ENCODE measurements around the gene MAGEF1.

The MAGEF1 gene, protein sequence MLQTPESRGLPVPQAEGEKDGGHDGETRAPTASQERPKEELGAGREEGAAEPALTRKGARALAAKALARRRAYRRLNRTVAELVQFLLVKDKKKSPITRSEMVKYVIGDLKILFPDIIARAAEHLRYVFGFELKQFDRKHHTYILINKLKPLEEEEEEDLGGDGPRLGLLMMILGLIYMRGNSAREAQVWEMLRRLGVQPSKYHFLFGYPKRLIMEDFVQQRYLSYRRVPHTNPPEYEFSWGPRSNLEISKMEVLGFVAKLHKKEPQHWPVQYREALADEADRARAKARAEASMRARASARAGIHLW

DNA sequence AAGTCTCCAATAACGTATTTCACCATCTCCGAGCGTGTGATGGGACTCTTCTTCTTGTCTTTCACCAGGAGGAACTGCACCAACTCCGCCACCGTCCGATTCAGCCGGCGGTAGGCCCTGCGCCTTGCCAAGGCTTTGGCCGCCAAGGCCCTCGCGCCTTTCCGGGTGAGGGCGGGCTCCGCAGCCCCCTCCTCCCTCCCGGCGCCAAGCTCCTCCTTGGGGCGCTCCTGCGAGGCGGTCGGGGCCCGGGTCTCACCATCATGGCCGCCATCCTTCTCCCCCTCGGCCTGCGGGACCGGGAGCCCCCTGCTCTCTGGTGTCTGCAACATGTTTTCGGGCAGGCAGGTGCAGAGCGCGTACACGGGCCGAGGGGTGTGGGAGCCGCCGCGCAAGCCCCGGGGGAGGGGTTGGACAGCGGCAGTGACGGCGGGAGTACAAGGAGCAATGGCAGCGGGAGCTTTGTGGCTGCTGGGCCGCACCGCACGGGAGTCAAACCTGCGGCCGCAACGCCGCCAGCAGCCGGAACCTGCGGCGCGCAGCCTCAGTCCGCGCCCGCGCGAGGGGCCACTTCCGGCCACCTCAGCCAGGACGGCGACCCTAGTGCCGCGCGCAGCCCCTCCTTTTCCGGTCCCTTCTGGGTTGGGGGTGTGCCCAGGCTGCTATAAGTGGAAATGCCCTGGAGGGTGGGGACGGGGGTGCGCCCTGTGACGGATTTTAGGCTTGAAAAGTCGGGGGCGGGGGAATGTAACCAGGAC, at the start of gene MAGEF1:
Gene MAGEF1, minus strand, starts transcription at position 572 of the 755 bp plus-strand sequence. Its CDS starts 243 bp downstream, at position 329.
- DNase-seq, result peak; percentile 87

DNA sequence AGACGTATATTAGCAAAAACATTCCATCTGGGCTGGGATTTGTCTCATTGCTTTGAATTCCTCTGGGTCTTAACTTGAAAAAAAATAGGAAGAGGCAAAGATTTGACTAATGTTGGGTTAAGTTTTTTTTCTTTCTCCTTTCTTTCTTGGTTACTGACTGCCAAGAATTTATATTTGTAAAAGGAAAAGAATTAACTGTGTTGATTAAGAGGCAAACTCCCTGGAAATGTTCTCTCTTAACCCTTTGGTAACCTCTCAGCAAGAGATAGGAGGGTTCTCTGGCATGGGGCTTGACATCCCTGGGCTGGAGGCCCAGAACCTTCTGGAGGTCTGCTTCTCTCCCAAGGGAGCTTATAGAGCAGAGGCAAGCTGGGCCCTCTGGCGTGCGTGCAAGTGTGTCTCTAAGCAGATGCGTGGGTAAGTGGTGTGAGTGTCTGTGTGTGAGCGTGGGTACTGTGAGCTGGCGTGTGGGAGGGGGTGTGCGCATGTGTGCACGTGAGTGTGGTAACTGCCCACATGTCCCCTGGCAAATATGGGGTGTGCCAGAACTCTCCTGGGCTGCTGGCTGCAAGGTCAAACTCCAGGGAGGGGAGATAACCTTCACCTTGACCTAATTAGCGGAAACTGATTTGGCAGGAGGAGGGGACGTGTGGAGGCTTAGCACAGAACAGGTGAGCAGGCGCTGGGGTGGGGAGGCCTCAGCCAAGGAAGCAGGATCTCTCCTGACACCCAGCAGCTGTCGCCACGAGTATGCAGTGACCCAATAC, 49.4 kb upstream of the MAGEF1 start:
- DNase-seq, result no peak

GRCh38 chr3:184760337-184761074, 48.6 kb upstream of the MAGEF1 start:
- no peak for DNase-seq

DNA sequence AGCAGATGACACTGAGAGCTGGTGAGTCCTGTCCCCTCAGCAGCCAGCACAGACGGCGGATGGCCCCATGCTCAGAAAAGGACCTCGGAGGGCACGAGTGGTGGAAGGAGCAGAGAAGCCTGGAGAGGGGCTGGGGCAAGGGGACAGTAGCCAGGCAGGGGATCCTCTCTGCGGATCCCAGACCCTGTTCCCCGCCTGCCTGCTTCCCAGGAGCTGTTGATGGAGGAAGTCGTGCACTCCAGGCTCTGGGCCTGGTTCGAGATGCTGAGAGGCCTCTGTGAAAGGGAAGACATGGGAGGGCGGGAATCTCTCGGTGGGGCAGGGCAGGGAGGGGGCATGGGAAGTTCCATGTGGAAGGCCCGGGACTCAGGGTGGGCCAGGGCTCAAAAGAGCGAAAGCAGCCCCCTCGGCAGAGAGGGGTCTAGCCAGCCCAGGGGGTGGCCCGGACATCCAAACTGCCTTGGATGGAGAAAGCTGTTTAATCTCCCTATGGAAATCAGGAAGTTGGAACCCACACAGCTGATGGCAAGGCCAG, 47.9 kb upstream of the MAGEF1 start:
- DNase-seq, result no peak

DNA sequence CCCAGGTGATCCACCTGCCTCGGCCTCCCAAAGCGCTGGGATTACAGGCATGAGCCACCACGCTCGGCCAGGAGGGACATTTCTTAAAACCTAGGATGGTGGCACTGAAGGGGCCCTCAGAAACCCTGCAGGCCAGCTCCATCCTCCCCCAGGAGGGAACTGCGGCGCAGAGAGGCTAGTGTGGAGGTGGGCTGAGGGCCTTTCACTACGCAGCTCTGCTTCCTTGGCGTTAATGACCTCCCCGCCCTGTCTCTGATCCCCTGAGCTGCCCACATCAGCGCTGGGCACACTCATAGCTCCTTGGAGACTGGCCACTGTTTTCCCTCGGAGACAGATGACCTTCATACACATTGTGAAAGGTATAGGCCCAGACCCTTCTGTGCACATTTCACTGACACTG, 46.2 kb upstream of the MAGEF1 start:
- no peak for DNase-seq

DNA sequence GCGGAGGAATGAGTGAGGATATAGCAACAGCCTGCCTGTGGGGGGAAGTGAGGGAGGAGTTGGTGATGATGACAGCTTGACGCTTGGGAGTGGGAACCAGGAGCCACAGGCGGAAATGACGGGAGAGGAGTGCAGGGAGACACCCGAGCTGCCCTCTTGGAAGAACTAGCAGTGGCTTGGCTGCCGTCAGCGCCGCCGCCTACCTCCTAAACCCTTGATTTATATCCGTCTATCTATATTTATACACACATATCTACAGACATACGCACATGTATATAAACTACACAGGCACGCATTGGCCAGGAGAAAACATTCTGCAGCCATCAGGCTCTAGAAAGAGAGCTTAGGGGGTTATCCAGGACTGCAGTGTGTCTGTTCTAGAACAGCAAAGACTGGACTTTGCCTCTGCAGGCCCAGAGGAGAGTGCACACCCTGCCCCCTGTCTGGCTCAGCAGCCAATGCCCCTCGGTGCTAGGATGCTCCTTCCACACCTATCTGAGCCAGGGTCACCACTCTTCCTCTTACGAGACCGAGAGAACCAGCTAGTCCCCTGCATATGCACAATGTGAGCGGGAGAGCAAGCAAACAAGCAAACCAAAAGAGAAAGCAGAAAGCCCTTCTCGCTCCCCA, 45.3 kb upstream of the MAGEF1 start:
- DNase-seq, result no peak

GRCh38 chr3:184756151-184757021, 44.5 kb upstream of the MAGEF1 start:
- no peak for DNase-seq

DNA sequence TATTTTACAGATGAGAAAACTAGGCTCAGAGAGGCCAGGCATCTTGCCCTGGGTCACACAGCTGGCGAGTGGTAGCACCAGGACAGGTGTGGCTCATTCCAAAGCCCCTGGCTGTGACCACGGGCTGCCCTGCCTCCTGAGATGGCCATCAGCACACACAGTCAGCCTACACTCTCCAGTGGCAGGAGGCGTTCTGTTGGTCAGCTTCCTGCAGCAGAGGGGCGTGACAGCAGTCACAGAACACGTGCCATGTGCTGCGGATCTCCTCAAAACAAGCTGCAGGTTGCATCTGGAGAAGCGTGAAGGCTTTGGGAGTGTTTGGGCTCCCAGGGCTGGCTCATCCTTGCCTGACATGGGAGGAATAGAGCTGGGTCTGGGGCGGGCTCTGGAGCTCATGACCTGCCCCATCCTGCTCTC, 43.5 kb upstream of the MAGEF1 start:
- no peak for DNase-seq

- no peak for DNase-seq
These were observed 40.5 kb upstream of the MAGEF1 start for GRCh38 chr3:184752361-184752760.

- DNase-seq, result no peak
These were observed 39.6 kb upstream of the MAGEF1 start for GRCh38 chr3:184751204-184752040.

GRCh38 chr3:184750349-184751083, 38.7 kb upstream of the MAGEF1 start:
- DNase-seq, result no peak

GRCh38 chr3:184749168-184749744, 37.4 kb upstream of the MAGEF1 start:
- DNase-seq, result no peak

DNA sequence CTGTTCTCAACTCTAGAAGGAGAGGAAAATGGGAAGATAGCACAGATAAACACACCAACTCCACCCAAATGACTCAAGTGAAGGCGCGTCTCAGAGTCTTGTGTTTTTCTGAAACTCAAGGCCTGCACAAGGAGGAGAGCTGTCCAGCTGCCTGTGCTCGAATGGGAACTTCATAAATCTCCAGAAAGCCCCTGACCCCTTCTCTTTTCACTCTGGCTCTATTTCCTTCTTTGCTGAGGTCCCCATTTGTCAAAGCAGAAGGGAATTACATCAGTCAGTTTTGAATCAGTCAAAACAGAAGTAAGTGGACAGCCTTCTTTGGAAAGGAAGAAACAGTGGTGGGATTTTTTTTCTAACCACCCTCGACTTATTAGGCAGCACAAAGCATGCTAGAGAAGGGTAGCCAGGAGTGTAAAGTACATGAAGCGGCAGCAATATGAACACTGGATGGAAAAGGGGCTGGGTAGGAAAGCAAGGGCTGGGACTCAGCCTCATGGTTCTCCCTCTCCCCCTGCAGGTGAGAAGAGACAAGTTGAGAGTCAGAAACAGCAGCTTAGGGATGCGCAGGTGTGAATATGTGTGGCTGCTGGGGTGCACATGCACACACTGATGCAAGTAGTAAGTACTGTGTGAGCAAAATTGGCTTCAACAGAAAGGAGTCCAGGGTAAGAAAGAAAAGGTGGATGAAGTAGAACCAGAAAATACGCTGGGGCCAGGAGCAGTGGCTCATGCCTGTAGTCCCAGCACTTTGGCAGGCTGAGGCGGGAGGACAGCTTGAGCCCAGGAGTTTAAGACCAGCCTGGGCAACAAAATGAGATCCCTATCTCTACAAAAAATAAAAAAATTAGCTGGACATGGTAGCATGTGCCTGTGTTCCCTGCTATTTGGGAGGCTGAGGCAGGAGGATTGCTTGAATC, 36.6 kb upstream of the MAGEF1 start:
- no peak for DNase-seq

GRCh38 chr3:184746131-184747120, 34.6 kb upstream of the MAGEF1 start:
- DNase-seq, result no peak

- no peak for DNase-seq
These were observed 33.7 kb upstream of the MAGEF1 start for GRCh38 chr3:184745526-184745925.

DNA sequence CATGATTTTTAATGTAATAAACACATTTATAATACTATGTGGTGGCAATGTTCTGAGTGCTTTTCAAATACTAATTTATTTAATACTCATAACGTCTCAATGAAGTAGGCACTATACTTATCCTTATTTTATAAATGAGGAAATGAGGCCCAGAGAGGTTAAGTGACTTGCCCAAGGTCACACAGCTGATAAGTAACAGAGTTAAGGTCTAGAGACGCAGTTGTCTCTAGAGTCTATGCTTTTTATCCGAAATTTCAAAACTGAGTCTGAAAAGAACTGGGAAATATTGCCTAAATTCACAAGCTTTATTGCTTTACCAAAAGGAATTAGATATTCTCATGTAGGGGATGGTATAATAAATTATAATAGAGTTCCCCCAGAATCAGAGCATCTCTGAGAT, 31.4 kb upstream of the MAGEF1 start:
- no peak for DNase-seq

Measured in activated CD8-positive, alpha-beta memory T cell treated with anti-CD3 and anti-CD28 coated beads, Interleukin-2, amount 50 U/mL, for 48 hours (primary cell).